Activated T-helper 1 cell treated with anti-CD3 and anti-CD28 coated beads, Interleukin-12 subunit alpha, Interleukin-12 subunit beta, Interleukin-2, Interleukin-4 antibody, amounts not matched to agents 30 ng/mL and 10 ng/mL and 1 ng/mL, durations not matched to agents 14 hours and 24 hours and 36 hours (primary cell): Measurements from ENCODE around the gene LAMTOR1. TPM values are rescaled to one million over a fixed set of nuclear protein-coding genes. Genes with fewer than 3 reads are reported as not detected.

ENCODE experiments used
- DNase-seq: peaks from one replicate; pipeline ENCODE4 v3.0.0; 2021; ENCODE audit warnings: low spot score
- H3K27ac Mint-ChIP-seq: one replicate; pipeline ENCODE4 v1.8.0; 2021; ENCODE audit warnings: mild to moderate bottlenecking, mixed read lengths
- H3K27me3 Mint-ChIP-seq: one replicate; pipeline ENCODE4 v1.8.0; 2022; ENCODE audit warnings: mild to moderate bottlenecking, moderate library complexity, mixed read lengths; ENCODE audit not compliant: insufficient read depth
- H3K36me3 Mint-ChIP-seq: one replicate; pipeline ENCODE4 v1.8.0; 2021; ENCODE audit warnings: low read depth, mixed read lengths
- H3K4me1 Mint-ChIP-seq: one replicate; pipeline ENCODE4 v1.8.0; 2021; ENCODE audit warnings: low read depth, mixed read lengths
- H3K4me3 Mint-ChIP-seq: one replicate; pipeline ENCODE4 v1.8.0; 2021; ENCODE audit warnings: mild to moderate bottlenecking, moderate library complexity, mixed read lengths
- H3K9me3 Mint-ChIP-seq: one replicate; pipeline ENCODE4 v1.8.0; 2021; ENCODE audit warnings: mixed read lengths
- intact Hi-C: fragments of 100-400 bp; cut with micrococcal nuclease; formaldehyde crosslinking; loops from one replicate; pipeline ENCODE4 v1.15.1; 2024
- total RNA-seq: library from RNA; stranded (reverse); gene quantifications from 2 replicates; pipeline ENCODE4 v1.2.3, GENCODE V29; 2022

Gene LAMTOR1
- total RNA-seq, 1 donor from 2014 or later, result 77.7 TPM

GRCh38 chr11:72085621-72086351 is 17.3 kb downstream of the LAMTOR1 start:
- Mint-ChIP-seq H3K27me3 (no peaks in the 10 kb centered on the region), H3K36me3 (peaks cover 16% of the 10 kb centered on the region), H3K27ac (peak overlapping the region; percentile 21), H3K4me1 (peaks cover 28% of the 10 kb centered on the region), H3K4me3 (no peak overlapping the region), H3K9me3 (no peaks in the 10 kb centered on the region)
- no peak for DNase-seq
- intact Hi-C loops, result no loop called here

- Mint-ChIP-seq H3K4me1 (peaks cover 31% of the 10 kb centered on the region), H3K4me3 (no peak overlapping the region), H3K27me3 (no peaks in the 10 kb centered on the region), H3K27ac (no peak overlapping the region), H3K36me3 (peaks cover 18% of the 10 kb centered on the region), H3K9me3 (no peaks in the 10 kb centered on the region)
- intact Hi-C loops, result loop anchor here (5.0 kb wide), 1 partner anchor 57 kb away; no protein-coding TSS in a partner anchor
- no peak for DNase-seq
These were observed 18.1 kb downstream of the LAMTOR1 start for GRCh38 chr11:72084965-72085364.

GRCh38 chr11:72084076-72084475 is 19.0 kb downstream of the LAMTOR1 start:
- Mint-ChIP-seq H3K4me3 (no peak overlapping the region), H3K4me1 (peaks cover 31% of the 10 kb centered on the region), H3K36me3 (peaks cover 17% of the 10 kb centered on the region), H3K27ac (no peak overlapping the region), H3K27me3 (no peaks in the 10 kb centered on the region), H3K9me3 (no peaks in the 10 kb centered on the region)
- intact Hi-C loops, result loop anchor here (5.0 kb wide), 1 partner anchor 58 kb away; no protein-coding TSS in a partner anchor
- DNase-seq, result no peak

GRCh38 chr11:72083414-72083813 is 19.7 kb downstream of the LAMTOR1 start:
- no peak overlapping the region for H3K27ac Mint-ChIP-seq
- peaks cover 19% of the 10 kb centered on the region for H3K36me3 Mint-ChIP-seq
- no peaks in the 10 kb centered on the region for H3K27me3 Mint-ChIP-seq
- no peaks in the 10 kb centered on the region for H3K9me3 Mint-ChIP-seq
- H3K4me3 Mint-ChIP-seq, result no peak overlapping the region
- no peak for DNase-seq
- intact Hi-C loops, result loop anchor here (5.0 kb wide), 1 partner anchor 59 kb away; no protein-coding TSS in a partner anchor
- peaks cover 37% of the 10 kb centered on the region for H3K4me1 Mint-ChIP-seq

GRCh38 chr11:72081821-72082453 is 21.2 kb downstream of the LAMTOR1 start:
- H3K4me1 Mint-ChIP-seq, result peaks cover 49% of the 10 kb centered on the region
- peak overlapping the region; percentile 89 for H3K27ac Mint-ChIP-seq
- no peaks in the 10 kb centered on the region for H3K9me3 Mint-ChIP-seq
- intact Hi-C loops, result loop anchor here (1.0 to 5.0 kb wide), 2 partner anchors 9 to 60 kb away; no protein-coding TSS in a partner anchor
- peak overlapping the region; percentile 95 for H3K4me3 Mint-ChIP-seq
- no peaks in the 10 kb centered on the region for H3K27me3 Mint-ChIP-seq
- no peak for DNase-seq
- peaks cover 20% of the 10 kb centered on the region for H3K36me3 Mint-ChIP-seq

- no peak for DNase-seq
- no peaks in the 10 kb centered on the region for H3K9me3 Mint-ChIP-seq
- peaks cover 22% of the 10 kb centered on the region for H3K36me3 Mint-ChIP-seq
- H3K4me3 Mint-ChIP-seq, result peak overlapping the region; percentile 95
- intact Hi-C loops, result loop anchor here (1.0 to 5.0 kb wide), 2 partner anchors 10 to 61 kb away; no protein-coding TSS in a partner anchor
- peaks cover 51% of the 10 kb centered on the region for H3K4me1 Mint-ChIP-seq
- peak overlapping the region; percentile 93 for H3K27ac Mint-ChIP-seq
- no peaks in the 10 kb centered on the region for H3K27me3 Mint-ChIP-seq
These were observed 21.9 kb downstream of the LAMTOR1 start for GRCh38 chr11:72081184-72081644.

- no peaks in the 10 kb centered on the region for H3K9me3 Mint-ChIP-seq
These were observed 22.5 kb downstream of the LAMTOR1 start, which contains the start of the genes LRRC51 and NUMA1 for GRCh38 chr11:72080326-72081183. Gene LRRC51 (plus strand): TSS chr11:72080850. CDS start chr11:72089084, 8,234 bp downstream. Gene NUMA1 (minus strand): TSS chr11:72080542. CDS start chr11:72035943, 44,599 bp downstream.

GRCh38 chr11:72079819-72080325 is 23.2 kb downstream of the LAMTOR1 start:
- peaks cover 26% of the 10 kb centered on the region for H3K36me3 Mint-ChIP-seq
- peak overlapping the region; percentile 95 for H3K4me3 Mint-ChIP-seq
- peaks cover 53% of the 10 kb centered on the region for H3K4me1 Mint-ChIP-seq
- H3K27me3 Mint-ChIP-seq, result no peaks in the 10 kb centered on the region
- DNase-seq, result no peak
- intact Hi-C loops, result loop anchor here (1.0 to 5.0 kb wide), 11 partner anchors 8 to 588 kb away; partner anchors contain the start of genes ANAPC15, CLPB, LAMTOR1 and XNDC1N
- H3K27ac Mint-ChIP-seq, result peak overlapping the region; percentile 93
- H3K9me3 Mint-ChIP-seq, result no peaks in the 10 kb centered on the region

More at GRCh38 chr11:72080326-72081183, 22.5 kb downstream of the LAMTOR1 start, which contains the start of the genes LRRC51 and NUMA1:
- Mint-ChIP-seq H3K27ac (peak within 1 kb of the TSS; percentile 93), H3K27me3 (no peaks in the 10 kb centered on the region), H3K36me3 (peaks cover 23% of the 10 kb centered on the region), H3K4me1 (peaks cover 48% of the 10 kb centered on the region), H3K4me3 (peak within 1 kb of the TSS; percentile 95)
- intact Hi-C loops, result loop anchor here (1.0 to 5.0 kb wide), 12 partner anchors 8 to 588 kb away; partner anchors contain the start of genes ANAPC15, CLPB, LAMTOR1 and XNDC1N
- peak; percentile 99 for DNase-seq

GRCh38 chr11:72078477-72078876 is 24.6 kb downstream of the LAMTOR1 start:
- no peaks in the 10 kb centered on the region for H3K27me3 Mint-ChIP-seq
- H3K36me3 Mint-ChIP-seq, result peaks cover 27% of the 10 kb centered on the region
- H3K9me3 Mint-ChIP-seq, result no peaks in the 10 kb centered on the region
- intact Hi-C loops, result no loop called here
- H3K4me3 Mint-ChIP-seq, result peak overlapping the region; percentile 95
- DNase-seq, result no peak
- peak overlapping the region; percentile 84 for H3K27ac Mint-ChIP-seq
- peaks cover 56% of the 10 kb centered on the region for H3K4me1 Mint-ChIP-seq

- Mint-ChIP-seq H3K4me1 (peaks cover 61% of the 10 kb centered on the region), H3K27me3 (no peaks in the 10 kb centered on the region), H3K27ac (no peak overlapping the region), H3K9me3 (no peaks in the 10 kb centered on the region), H3K4me3 (no peak overlapping the region), H3K36me3 (peaks cover 31% of the 10 kb centered on the region)
- no peak for DNase-seq
- intact Hi-C loops, result no loop called here
These were observed 27.3 kb downstream of the LAMTOR1 start for GRCh38 chr11:72075756-72076155.

- intact Hi-C loops, result no loop called here
- H3K36me3 Mint-ChIP-seq, result peaks cover 30% of the 10 kb centered on the region
- H3K27ac Mint-ChIP-seq, result peak overlapping the region; percentile 31
- H3K27me3 Mint-ChIP-seq, result no peaks in the 10 kb centered on the region
- peaks cover 65% of the 10 kb centered on the region for H3K4me1 Mint-ChIP-seq
- DNase-seq, result no peak
- no peaks in the 10 kb centered on the region for H3K9me3 Mint-ChIP-seq
- H3K4me3 Mint-ChIP-seq, result no peak overlapping the region
These were observed 28.0 kb downstream of the LAMTOR1 start for GRCh38 chr11:72075109-72075508.

GRCh38 chr11:72072348-72072747 is 30.7 kb downstream of the LAMTOR1 start:
- Mint-ChIP-seq H3K4me1 (peaks cover 66% of the 10 kb centered on the region), H3K27me3 (no peaks in the 10 kb centered on the region), H3K9me3 (no peaks in the 10 kb centered on the region), H3K27ac (peak overlapping the region; percentile 38), H3K36me3 (peaks cover 27% of the 10 kb centered on the region), H3K4me3 (no peak overlapping the region)
- no peak for DNase-seq
- intact Hi-C loops, result loop anchor here (1.0 kb wide), 1 partner anchor 8 kb away; the partner anchor contains the start of genes LRRC51 and NUMA1
